Measurements from ENCODE around the gene ACO1.

Gene ACO1

DNA sequence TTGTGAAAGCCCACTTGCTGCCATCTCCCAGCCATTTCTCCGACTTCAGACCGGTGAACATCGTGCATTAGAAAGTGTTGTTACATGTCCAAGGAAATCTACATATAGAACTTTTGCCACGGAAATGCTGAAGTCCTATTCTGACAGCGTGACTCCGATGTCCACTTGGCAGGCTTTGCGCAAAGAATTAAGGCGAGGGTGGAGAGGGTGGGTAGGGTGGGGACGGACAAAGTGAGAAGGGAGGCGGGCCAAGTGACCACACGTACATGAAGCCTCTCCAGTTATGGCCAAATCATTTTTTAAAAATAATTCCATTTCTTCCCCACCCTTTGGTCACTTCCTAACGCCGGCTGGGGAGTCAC lies 460 bp upstream of the ACO1 start:
- DNase-seq = no peak

DNA sequence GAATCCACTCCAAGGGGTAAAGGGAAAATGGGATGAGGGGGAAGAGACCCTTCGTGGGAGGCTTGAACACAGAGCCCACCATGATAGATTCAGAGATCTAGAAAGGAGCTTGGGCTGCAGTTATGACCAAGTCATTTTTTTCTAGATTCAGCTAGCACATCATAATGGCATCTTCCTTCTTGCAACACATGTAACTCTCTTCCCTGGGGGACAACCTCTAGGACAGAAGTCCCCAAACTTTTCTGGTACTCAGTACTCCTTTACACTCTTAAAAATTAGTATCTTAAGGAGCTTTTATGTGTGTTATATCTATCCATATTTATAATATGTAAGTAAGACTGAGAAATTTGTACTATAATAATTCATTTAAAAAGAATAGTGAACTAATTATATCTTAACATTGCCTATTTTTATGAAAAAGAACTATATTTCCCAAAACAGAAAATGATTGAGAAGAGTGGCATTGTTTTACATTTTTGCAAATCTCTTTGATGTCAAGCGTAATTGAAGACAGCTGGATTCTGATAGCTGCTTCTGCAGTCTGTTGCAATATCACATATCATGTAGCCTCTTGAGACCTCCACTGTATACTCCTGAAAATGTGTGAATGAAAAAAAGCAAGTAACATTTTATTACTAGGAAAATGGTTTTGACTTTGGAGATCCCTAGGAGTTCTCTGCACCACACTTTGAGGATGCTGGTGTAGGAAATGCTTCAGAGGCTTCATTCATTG lies 875 bp downstream of the ACO1 start:
- DNase-seq = no peak

DNA sequence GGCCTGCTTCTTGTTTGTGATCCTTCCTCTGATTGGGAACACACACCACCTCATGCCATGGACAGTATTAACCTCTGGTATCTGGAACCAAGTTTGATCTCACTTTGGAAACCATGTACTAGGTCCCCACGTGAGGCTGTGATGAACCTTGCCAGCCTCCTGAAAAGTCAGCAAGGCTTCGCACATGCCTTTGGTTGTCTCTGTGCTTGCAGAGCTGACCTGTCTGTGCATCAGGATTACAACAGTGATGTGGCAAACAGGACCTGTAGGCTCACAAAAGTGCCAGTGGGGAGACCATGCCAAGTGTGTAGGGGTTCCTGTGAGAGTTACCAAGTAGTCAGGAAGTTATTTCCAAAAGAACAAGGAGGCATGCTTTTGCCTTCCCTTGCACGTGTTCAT lies 1.4 kb downstream of the ACO1 start:
- DNase-seq = no peak

DNA sequence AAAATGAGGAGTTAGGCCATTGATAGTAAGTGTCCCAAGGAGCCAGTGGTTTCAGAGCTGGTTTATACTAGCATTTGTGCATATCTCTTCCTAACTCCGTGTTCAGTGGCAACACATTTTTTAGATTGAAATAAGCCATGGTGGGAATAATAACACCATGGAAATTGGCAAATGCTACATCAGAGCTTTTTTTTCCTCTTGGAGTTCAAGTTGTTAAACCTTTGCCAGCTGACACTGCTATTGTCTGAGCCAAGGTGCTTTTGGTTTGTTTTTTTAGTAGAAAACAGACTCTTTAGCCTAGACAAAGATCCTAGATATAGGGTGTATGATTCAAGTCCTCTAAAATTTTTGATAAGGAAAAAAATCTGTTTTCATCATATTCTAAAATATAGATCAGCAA lies 2.8 kb downstream of the ACO1 start:
- no peak for DNase-seq

DNA sequence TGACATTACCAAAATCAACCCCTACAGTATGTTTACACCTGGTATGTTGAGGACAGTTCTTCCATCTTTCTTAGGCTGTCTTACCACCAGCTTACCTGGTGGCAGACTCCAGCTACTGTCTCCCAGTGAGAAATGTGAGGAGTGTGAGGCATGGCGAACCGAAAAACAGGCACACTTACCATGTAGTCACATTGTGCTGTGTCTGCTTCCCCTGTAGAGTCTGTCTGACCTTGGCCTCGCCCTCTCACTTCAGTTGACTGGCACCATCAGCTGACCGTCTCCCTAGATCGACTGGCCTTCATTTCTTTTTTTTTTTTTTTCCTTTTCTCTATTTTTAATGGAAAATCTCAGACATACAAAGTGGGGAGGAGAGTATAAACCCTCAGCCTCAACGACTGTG lies 4.9 kb downstream of the ACO1 start:
- no peak for DNase-seq

DNA sequence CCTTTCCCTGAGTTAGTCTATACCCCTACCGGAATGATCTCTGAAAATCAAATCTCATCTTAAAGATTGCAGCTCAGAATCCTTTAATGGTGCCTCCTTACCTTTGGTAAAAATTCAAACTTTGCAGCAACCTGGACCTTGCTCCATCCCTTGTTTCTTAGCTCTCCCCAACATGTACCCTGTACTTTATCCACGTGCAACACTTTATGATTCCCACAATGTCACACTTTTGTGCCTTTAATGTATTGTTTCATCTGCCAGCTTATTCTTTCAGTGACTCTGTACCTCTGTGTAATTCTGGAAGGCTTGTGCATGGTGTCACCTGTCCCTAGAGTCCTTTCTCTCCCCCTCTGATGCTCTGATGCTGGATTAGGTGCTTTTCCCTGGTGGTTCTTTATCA lies 9.5 kb downstream of the ACO1 start:
- no peak for DNase-seq

DNA sequence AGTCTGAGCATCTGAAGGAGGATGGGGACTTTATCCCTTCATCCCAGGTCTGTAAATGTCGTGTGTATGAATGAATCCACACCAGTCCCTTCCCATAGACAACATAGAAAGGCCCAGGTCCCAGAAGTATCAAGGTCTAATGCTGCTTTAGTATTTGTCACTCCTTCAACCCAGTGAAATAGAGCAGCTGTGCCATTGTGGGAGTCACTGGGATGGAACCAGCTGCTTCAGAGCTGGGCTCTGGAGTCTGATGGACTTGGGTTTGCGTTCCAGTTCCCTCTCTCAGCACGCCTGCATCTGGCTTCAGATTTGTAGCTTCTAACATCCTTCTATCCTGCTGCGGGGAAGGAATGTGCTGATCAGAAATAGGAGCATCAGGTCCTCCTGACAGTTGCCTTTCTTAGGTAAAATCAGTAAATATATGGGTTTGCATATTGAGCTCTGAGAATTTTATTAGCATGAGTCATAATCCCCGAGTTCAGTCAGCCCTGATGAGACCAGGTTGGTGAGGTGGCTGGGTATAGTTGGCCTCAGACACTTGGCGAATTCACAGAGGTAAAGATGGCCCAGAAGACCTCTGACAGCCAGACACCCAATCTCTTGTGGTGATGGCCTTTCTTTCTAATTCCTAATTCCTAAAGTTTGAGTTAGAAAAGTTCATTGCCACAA lies 10.1 kb downstream of the ACO1 start:
- no peak for DNase-seq

DNA sequence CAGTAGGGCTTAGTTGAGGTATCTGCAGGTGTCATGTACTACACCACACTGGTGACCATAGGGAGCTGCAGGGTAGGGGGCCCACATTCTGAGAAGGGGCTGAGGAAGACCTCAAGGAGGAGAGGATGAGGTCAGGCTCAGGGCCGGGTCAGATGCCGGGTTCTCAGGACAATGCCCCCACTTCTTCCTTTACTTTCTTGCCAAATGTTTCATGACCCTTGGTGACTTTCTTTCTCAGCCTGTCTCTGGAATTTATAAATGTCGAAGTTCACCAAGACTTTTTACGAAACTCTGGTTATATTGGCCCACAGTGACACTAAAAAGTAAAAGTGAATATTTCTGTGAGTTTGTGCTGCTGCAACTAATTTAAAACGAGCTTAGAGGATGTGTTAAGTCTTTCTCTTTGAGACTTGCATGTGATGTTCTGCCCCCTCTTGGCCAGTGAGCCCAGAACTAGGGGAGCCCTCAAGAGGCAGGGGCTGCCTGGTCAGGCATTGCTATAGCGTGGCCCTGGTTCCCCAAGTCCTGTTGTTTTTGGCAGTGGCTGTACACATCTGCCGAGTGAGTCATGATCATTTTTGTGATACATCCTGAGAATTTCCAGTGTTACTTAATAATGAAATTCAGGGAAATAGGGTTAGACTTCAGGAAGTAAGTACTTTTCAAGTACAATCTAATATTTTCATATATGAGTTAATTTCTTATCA lies 11.2 kb downstream of the ACO1 start:
- DNase-seq = no peak

DNA sequence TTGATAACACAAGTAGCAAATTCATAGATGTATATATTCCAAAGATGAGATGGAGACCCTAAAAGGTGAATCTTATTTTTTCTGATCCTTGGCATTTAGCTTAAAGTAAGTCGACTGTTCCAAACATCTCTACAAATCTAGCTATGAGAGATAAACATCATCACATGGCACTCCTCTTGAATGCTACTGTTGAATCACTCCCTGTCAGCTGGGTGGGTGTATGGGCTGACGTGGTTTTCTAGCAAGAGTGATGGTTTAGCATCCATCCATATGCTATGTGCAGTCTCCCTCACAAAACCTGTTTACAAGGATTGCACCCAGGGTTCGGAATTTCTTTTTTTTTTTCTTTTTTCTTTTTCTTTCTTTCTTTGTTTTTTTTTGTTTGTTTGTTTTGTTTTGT lies 13.8 kb downstream of the ACO1 start:
- no peak for DNase-seq

DNA sequence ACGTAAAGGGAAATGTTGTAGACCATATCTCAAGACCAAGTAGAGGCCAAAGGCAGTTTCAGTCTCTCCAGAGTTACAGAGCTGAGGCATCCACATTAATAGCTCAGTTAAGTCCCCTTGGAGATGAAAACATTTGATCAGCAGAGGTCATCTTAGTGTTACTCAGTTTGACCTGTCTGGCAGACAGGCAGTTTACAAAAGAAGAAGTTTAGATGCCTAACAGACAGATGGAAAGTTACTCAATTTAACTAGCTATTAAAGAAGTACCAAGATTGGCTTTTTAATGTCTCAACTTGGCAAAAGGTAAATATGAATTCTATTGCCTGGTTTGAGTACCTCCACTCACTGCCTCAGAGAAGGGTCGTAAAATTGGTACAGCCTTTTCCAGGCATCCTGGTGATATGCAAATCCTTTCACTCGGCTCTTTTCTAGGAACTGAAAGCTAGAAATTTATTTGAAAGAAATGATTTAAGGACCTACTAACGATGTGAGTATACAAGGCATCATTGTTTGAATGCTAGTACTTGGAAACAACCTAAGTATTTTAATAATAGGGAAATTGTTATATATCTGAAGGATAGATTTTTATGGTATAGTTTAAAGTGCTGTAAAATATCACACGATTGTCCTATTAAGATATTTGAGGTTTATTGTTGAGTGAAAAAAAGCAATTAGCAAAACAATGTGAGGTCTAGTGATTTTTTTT lies 14.8 kb downstream of the ACO1 start:
- DNase-seq = no peak

DNA sequence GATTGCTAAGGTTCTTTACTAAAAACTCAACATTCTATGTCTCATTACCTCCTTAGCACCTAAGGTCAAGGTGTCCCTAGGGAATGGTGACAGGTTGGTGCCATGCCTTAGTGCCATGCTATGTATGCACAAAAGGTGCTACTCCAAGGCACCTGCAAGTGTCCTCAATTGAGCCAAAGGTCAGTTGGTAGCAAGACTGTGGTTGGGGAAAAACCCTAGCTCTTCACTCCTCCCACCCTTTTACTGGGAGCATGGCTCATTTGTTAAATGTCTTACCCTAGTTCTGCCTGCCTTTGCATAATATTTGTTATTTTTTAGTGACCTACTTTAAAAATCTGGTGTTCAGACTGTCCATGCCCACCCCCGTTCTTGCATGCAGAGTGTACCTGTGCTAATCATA lies 17.0 kb downstream of the ACO1 start:
- no peak for DNase-seq

DNA sequence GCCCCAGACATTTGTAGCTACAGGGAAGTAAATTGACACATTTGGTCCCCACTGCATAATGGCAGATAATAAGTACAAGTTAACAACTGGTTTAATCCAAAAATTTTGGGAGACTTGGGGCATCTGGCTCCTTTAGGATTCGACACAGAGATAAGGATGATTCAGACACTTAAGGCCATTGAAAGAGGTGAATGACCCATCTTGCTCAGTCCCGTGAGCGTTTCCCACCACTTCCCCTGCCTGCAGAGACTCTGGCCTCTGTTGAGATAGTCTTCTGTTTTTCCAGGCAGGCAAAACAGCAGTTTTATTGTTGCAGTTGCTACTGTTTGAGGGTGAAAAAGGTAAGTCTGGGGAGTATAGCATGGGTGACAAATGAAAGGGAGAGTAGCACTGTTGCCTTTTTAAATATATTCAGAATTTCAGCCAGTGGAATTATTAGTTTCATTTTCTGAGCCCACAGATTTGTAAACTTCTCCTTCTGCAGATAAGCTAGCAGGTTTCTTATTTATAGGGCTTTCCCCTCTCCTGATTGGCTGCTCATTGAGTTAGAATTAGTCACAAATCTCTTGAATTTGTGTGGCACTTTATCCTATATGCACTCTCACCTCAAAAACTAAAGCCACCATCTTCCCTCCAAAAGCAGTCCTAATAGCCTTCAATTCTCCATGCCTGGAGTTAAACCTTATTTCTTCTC lies 19.3 kb downstream of the ACO1 start:
- no peak for DNase-seq

DNA sequence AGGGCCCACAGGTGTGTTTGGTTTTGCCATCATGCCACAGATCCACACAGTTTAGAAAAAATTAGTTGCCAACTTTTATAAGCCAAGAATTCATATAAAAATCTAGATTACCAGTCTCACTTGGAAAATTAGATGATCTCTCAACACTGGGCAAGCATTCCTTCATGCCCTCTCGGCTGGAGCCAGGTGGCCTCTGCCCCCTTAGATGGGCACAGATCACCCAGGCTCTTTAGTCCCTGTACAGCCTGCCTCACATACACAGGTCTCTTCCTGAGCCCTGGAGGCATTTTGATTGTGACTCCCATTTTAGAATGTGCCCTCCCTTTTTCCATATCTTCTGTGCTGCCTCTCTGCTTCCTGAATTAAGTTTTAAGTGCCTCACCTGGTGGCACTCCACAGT lies 20.0 kb downstream of the ACO1 start:
- no peak for DNase-seq

DNA sequence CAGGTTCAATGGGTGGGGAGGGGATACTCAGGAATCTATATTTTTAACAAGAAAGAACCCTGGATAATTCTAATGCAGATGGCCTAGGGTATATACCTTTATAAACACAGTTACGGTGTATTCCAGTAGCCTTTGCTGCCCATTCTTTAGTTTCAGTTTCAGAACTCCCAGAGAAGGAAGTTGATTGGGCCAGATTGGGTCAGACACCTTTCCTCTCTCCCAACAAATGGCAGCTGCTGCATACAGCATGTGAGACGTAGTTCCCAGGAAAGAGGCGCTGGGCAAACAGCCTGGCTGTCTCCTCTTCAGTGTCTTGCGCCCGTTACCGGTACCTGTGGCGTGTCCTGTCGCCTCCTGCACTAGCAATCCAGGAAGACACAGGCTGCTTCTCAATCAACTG lies 20.4 kb downstream of the ACO1 start:
- no peak for DNase-seq

DNA sequence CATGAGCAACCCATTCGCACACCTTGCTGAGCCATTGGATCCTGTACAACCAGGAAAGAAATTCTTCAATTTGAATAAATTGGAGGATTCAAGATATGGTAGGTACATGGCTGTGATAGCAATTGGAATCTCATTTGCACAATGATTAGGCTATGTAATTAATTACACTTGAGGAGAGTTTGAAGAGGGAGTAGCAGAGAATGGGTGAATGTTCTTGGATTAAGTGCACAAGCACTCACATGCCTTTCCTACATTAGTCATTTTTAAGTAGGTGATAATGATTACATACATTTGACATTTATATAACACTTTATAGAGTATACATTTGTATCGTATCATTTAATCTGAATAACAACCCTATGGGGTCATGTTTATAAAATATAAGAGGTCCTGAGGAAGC lies 21.1 kb downstream of the ACO1 start:
- DNase-seq = no peak

DNA sequence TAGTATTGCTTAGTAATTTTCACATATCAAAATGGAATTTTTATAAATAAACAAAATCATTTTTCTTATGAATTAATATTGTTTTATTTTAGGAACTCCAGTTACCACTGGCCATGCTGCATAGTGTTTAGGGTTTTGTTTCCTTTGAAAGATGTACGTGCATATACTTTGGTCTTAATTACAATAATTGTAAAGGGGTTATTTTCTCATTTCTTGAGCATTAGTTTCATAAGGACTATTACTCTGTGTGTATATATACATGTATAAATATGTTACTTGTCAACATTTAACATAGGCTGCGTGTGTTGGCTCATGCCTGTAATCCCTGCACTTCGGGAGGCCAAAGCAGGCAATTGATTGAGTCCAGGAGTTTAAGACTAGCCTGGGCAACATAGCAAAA lies 21.6 kb downstream of the ACO1 start:
- DNase-seq = no peak

DNA sequence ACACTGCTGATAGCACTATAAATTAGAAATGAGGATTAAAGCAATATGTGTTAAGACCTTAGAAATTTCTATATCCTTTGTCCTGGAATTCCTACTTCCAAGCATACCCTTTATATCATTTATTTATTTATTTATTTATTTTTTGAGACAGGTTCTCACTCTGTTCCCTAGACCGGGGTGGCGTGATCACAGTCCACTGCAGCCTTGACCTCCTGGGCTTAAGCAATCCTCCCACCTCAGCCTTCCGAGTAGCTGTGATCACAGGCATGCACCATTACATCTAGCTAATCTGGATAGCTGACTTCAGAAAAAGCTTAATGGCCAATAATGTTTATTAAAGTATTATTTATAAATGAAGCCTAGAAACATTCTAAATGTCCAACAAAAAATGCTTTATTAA lies 27.3 kb downstream of the ACO1 start:
- DNase-seq = no peak

DNA sequence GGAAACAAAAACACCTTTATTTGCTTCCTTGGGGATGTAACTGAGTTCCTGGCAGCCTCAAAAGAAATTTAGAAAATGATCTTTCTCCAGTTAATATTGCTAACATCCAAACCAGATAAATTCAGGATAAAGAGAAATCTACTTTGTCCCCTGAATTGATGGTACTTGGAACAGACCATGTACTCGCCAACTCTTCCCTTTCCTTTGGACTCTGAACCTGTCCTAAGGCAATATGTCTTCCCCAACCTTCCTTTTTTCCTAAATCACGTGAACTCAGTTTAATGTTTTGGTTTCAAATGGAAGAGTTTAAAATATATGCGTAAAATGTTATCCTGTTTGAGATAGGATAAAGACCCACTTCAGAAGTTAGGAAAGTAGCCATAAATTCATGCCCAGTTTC lies 28.0 kb downstream of the ACO1 start:
- no peak for DNase-seq

DNA sequence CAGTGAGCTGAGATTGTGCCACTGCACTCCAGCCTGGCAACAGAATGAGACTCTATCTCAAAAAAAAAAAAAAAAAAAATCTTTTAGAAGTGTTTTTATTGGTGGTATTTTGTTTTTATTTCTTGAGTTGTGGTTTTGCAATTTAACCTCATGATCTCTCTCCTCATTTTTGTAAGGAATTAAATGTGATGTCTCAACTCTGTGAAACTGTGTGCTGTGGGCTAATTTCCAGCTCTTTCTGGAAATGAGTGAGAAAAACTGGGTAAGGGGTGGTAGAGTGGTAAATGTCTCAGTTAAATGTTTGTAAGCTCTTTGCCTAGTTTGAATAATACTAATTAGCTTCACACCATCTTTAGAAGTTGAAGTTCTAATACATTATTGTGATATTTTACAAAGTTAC lies 29.0 kb downstream of the ACO1 start:
- no peak for DNase-seq

DNA sequence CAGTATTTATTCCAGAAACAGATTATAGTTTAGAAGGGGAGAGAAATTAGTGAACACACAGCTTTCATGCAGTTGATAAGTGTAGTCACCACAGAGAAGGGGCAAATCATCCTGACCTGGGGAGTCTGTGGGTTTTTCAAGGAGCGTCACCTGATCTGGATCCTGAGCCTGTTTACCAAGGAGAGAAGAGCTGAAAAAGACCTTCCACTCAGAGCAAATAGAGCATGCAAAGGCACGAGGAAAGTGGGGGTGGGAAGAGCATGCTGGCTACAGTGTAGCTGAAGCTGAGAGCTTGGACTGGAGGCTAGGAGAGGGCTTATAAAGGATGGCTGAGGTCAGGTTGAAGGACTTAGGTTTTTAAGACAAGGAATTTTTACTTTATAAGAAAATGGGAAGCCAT lies 30.4 kb downstream of the ACO1 start:
- no peak for DNase-seq

DNA sequence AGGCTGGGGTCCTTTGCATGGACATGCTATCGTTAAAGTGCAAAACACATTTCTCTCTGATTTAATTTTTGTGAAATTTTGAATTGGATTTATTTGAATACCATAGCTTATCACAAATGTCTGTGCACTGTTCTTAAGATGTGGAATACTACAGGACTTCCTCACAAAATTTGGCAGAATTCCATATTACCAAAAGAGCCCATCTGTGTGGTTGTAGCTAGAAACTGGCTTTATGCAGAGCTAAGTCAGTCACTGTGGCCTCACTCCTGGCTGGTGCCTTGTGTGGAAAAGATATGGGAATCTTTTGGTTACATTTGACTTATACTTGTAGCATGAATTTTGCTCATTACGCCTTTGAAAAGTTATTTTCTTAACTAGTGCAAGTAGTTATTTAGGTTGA lies 35.5 kb downstream of the ACO1 start:
- no peak for DNase-seq

DNA sequence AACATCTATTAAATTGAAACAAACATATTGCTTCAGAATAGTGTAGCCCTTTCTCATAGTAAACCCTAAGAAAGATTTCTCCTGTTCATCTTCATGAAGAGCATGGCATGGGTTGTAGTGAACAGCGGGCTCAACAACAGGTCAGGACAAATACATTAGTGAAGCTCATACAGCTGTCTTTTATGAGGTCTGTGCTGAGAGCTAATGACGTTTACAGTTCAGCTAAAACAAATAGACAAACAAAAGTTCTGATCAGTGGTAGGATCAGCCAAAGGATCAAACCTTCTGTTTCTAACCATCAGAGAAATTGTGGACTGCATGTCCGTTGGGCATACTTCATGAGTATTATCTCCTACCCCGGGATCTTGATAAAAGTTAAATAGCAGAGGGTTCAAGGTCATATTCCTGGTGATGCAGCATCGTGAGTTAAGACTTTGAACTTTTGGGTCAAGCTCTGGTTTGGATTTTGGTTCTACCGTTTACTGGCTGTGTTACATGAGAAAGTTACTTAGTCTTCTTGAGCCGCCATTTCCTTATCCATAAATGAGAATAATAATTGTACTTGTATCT lies 37.9 kb downstream of the ACO1 start:
- no peak for DNase-seq

DNA sequence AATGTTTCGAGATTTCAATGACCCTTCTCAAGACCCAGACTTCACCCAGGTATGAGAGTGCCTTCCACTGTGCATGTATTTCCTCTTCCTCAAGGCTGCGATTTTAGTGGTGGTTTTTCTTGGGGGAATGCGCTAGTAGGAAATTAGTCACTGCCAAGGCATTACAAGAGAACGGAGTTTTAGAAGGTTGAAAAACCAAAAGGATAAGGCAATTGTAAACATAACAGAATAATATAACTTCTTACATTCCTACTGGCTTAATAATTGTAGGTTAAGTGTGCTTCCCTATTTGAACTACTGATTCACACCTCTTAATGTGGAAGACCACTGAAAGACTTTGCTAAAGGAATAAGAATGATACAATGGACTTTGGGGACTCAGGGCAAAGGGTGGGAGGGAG lies 38.9 kb downstream of the ACO1 start:
- DNase-seq = no peak

Data from NCI-H1436 (cell line).